ENCODE measurements around the gene SAMD4B. TPM values are rescaled to one million over a fixed set of nuclear protein-coding genes. Genes with fewer than 3 reads are reported as not detected.

Gene SAMD4B
- total RNA-seq, 1 experiment from 2014 or later, result 135 TPM

DNA sequence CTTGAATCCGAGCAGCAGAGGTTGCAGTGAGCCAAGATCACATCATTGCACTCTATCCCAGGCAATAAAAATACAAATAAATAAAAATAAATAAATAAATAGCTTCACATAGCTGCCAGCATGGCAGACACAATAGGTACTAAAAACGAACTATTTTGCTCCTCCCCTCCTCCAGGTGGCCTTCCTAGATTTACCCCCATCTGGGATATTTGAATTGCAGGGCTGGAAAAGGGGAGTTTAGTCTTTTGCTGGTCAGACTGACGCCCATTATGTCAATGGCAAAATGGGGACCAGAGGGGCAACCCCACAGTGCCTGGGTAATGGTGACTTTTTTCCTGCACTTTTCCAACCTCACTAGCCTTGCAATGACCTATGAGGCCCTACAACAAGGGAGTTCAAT lies 5.7 kb upstream of the SAMD4B start:
- Histone ChIP-seq H3K23me2 (ENCODE audit: insufficient read length, low read depth, low read length, poor library complexity, severe bottlenecking) (peaks cover 6% of the 10 kb centered on the region), H3K14ac (ENCODE audit: insufficient read depth, low read length) (no peak overlapping the region), H3K27me3 (ENCODE audit: insufficient read depth, low read length) (no peaks in the 10 kb centered on the region), H2BK20ac (ENCODE audit: low read depth, low read length, poor library complexity, severe bottlenecking) (no peak overlapping the region), H3K4me1 (ENCODE audit: insufficient read depth, low read length) (no peaks in the 10 kb centered on the region), H3K4me2 (ENCODE audit: insufficient read depth, insufficient read length, low read length) (no peak overlapping the region), H2AK5ac (ENCODE audit: insufficient read length, low read length) (no peak overlapping the region), H3T11ph (ENCODE audit: low read length) (no peak overlapping the region), H3K79me1 (ENCODE audit: insufficient read depth, low read depth, low read length, poor library complexity, severe bottlenecking) (no peaks in the 10 kb centered on the region), H2BK12ac (ENCODE audit: insufficient read length, low read depth, low read length) (no peak overlapping the region), H3K27ac (ENCODE audit: insufficient read length, low read depth, low read length) (no peak overlapping the region), H3K9ac (ENCODE audit: extremely low read depth, insufficient read length, low read length) (no peak overlapping the region), H4K8ac (replicated peaks; ENCODE audit: insufficient read length, low read depth, low read length) (no peak overlapping the region), H3K9me3 (ENCODE audit: control insufficient read depth, low read depth, low read length) (no peaks in the 10 kb centered on the region), H2BK5ac (ENCODE audit: insufficient read length, low read length) (no peak overlapping the region), H3K79me2 (ENCODE audit: insufficient read depth, low read length) (no peaks in the 10 kb centered on the region), H3K4ac (ENCODE audit: low read depth, low read length) (no peak overlapping the region), H2AFZ (ENCODE audit: low read length) (no peak overlapping the region), H3K23ac (ENCODE audit: insufficient read length, low read depth, low read length) (no peak overlapping the region), H4K91ac (ENCODE audit: insufficient read length, low read depth, low read length) (no peak overlapping the region), H4K20me1 (ENCODE audit: control insufficient read depth, insufficient read depth, insufficient read length) (no peaks in the 10 kb centered on the region), H3K56ac (ENCODE audit: insufficient read length, low read depth, low read length) (no peak overlapping the region), H2BK120ac (ENCODE audit: low read depth, low read length, poor library complexity, severe bottlenecking) (no peak overlapping the region), H4K5ac (ENCODE audit: insufficient read length, low read depth, low read length) (no peak overlapping the region), H3K18ac (ENCODE audit: insufficient read length, low read depth, low read length) (no peak overlapping the region), H2BK15ac (ENCODE audit: low read depth, low read length) (no peak overlapping the region)
- WGBS (ENCODE audit: extremely low coverage, insufficient read length, low lambda C conversion rate), result no CpG with 5 or more reads among the region's 3 CpGs
- DNase-seq, result no peak
- peaks cover 10 to 18% of the 10 kb centered on the region in 2 experiments for H3K4me1 Mint-ChIP-seq
- H3K9me3 Mint-ChIP-seq, result no peaks in the 10 kb centered on the region
- H3K4me3 Mint-ChIP-seq, result no peak overlapping the region
- H3K27me3 Mint-ChIP-seq (ENCODE audit: low read depth), result peaks cover 35% of the 10 kb centered on the region
- TF ChIP-seq, protein P1, sequence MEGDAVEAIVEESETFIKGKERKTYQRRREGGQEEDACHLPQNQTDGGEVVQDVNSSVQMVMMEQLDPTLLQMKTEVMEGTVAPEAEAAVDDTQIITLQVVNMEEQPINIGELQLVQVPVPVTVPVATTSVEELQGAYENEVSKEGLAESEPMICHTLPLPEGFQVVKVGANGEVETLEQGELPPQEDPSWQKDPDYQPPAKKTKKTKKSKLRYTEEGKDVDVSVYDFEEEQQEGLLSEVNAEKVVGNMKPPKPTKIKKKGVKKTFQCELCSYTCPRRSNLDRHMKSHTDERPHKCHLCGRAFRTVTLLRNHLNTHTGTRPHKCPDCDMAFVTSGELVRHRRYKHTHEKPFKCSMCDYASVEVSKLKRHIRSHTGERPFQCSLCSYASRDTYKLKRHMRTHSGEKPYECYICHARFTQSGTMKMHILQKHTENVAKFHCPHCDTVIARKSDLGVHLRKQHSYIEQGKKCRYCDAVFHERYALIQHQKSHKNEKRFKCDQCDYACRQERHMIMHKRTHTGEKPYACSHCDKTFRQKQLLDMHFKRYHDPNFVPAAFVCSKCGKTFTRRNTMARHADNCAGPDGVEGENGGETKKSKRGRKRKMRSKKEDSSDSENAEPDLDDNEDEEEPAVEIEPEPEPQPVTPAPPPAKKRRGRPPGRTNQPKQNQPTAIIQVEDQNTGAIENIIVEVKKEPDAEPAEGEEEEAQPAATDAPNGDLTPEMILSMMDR (conservative IDR thresholded peaks at IDR 0.05), result no peak
- H3K36me3 Mint-ChIP-seq (ENCODE audit: insufficient read depth in 1 of 3, low read depth in 3 of 3), result no peaks in the 10 kb centered on the region
- no peak overlapping the region for H3K27ac Mint-ChIP-seq
